ENCODE measurements around the gene GPRIN1.
"Not testable (repeated sequence)": the region's sequence is repeated elsewhere in the genome, so short reads cannot be mapped to it uniquely, and the experiment has no call there.

Gene GPRIN1

DNA sequence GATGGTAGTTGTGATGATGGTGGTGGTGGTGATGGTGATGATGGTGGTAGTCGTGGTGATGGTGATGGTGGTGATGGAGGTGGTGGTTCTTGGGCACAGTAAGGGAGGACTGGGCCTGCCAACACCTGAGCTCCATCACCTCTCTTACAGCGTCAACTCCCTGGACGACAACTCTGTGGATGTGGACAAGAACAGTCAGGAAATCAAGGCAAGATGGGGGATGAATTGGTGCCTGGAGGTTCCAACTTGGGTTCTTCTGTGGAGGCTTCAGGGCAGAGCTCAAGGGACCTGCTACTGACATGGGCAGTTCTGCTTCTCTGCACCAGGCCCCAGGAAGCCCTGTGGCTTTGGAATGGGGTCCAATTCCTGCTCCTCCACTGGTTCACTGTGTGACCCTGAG, 17.4 kb downstream of the GPRIN1 start:
- no peak for DNase-seq (ENCODE audit: low read depth in 1 of 2, low spot score in 1 of 2)

DNA sequence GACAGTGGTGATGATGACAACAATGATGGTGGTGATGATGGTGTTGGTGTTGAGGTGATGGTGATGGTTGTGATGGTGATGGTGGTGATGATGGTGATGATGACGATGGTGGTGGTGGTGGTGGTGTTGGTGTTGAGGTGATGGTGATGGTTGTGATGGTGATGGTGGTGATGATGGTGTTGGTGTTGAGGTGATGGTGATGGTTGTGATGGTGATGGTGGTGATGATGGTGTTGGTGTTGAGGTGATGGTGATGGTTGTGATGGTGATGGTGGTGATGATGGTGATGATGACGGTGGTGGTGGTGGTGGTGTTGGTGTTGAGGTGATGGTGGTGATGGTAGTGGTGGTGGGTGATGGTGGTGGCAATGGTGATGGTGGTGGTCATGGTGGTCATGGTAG, 18.3 kb downstream of the GPRIN1 start:
- H3K27me3 ChIP-seq (ENCODE audit: insufficient read depth, poor library complexity, severe bottlenecking); H3K27ac ChIP-seq (replicated peaks); H3K4me3 ChIP-seq (replicated peaks; ENCODE audit: insufficient read depth, low read length); DNase-seq (ENCODE audit: low read depth in 1 of 2, low spot score in 1 of 2): not testable (repeated sequence)

More for the DNA sequence above, 17.4 kb downstream of the GPRIN1 start:
- Histone ChIP-seq H3K4me3 (replicated peaks; ENCODE audit: insufficient read depth, low read length) (no peak overlapping the region), H3K27me3 (ENCODE audit: insufficient read depth, poor library complexity, severe bottlenecking) (peaks cover 6% of the 10 kb centered on the region), H3K27ac (replicated peaks) (no peak overlapping the region)
- TF ChIP-seq, protein P1, sequence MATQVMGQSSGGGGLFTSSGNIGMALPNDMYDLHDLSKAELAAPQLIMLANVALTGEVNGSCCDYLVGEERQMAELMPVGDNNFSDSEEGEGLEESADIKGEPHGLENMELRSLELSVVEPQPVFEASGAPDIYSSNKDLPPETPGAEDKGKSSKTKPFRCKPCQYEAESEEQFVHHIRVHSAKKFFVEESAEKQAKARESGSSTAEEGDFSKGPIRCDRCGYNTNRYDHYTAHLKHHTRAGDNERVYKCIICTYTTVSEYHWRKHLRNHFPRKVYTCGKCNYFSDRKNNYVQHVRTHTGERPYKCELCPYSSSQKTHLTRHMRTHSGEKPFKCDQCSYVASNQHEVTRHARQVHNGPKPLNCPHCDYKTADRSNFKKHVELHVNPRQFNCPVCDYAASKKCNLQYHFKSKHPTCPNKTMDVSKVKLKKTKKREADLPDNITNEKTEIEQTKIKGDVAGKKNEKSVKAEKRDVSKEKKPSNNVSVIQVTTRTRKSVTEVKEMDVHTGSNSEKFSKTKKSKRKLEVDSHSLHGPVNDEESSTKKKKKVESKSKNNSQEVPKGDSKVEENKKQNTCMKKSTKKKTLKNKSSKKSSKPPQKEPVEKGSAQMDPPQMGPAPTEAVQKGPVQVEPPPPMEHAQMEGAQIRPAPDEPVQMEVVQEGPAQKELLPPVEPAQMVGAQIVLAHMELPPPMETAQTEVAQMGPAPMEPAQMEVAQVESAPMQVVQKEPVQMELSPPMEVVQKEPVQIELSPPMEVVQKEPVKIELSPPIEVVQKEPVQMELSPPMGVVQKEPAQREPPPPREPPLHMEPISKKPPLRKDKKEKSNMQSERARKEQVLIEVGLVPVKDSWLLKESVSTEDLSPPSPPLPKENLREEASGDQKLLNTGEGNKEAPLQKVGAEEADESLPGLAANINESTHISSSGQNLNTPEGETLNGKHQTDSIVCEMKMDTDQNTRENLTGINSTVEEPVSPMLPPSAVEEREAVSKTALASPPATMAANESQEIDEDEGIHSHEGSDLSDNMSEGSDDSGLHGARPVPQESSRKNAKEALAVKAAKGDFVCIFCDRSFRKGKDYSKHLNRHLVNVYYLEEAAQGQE (IDR thresholded peaks at IDR 0.05; ENCODE audit: insufficient replicate concordance, low read depth): no peak
- TF ChIP-seq GABPA (IDR thresholded peaks at IDR 0.05; ENCODE audit: low read depth) (no peak), SPI1 (IDR thresholded peaks at IDR 0.05; ENCODE audit: borderline replicate concordance, low read depth) (no peak), POLR2AphosphoS5 (IDR thresholded peaks at IDR 0.05; ENCODE audit: low read depth) (no peak)
- TF ChIP-seq, protein P2, sequence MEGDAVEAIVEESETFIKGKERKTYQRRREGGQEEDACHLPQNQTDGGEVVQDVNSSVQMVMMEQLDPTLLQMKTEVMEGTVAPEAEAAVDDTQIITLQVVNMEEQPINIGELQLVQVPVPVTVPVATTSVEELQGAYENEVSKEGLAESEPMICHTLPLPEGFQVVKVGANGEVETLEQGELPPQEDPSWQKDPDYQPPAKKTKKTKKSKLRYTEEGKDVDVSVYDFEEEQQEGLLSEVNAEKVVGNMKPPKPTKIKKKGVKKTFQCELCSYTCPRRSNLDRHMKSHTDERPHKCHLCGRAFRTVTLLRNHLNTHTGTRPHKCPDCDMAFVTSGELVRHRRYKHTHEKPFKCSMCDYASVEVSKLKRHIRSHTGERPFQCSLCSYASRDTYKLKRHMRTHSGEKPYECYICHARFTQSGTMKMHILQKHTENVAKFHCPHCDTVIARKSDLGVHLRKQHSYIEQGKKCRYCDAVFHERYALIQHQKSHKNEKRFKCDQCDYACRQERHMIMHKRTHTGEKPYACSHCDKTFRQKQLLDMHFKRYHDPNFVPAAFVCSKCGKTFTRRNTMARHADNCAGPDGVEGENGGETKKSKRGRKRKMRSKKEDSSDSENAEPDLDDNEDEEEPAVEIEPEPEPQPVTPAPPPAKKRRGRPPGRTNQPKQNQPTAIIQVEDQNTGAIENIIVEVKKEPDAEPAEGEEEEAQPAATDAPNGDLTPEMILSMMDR (IDR thresholded peaks at IDR 0.05; ENCODE audit: insufficient read depth, low read length): no peak

DNA sequence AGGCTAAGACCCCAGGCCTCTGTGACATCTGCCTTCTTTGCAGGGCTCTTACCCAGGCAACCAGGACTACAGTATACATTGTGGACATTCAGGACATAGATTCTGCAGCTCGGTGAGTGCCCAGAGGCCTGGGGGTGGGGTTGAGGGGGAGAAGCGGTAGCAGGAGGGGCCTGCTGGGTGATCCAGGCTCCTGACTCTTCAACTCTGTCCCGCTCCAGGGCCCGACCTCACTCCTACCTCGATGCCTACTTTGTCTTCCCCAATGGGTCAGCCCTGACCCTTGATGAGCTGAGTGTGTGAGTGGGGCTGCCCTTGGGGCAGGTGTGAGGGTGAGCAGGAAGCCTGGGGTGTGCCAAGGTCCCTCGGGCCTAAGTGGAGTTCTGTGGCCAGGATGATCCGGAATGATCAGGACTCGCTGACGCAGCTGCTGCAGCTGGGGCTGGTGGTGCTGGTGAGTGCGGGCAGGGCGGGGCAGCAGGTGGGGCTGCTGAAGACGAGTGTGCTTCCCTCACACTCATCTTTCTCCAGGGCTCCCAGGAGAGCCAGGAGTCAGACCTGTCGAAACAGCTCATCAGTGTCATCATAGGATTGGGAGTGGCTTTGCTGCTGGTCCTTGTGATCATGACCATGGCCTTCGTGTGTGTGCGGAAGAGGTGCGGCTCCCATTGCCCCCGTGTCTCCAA, 19.8 kb downstream of the GPRIN1 start:
- TF ChIP-seq POLR2AphosphoS5 (IDR thresholded peaks at IDR 0.05; ENCODE audit: low read depth) (no peak), SPI1 (IDR thresholded peaks at IDR 0.05; ENCODE audit: borderline replicate concordance, low read depth) (no peak), GABPA (IDR thresholded peaks at IDR 0.05; ENCODE audit: low read depth) (no peak)
- TF ChIP-seq, protein P2 (IDR thresholded peaks at IDR 0.05; ENCODE audit: insufficient read depth, low read length): no peak
- TF ChIP-seq, protein P1 (IDR thresholded peaks at IDR 0.05; ENCODE audit: insufficient replicate concordance, low read depth): no peak
- Histone ChIP-seq H3K27me3 (ENCODE audit: insufficient read depth, poor library complexity, severe bottlenecking) (no peaks in the 10 kb centered on the region), H3K27ac (replicated peaks) (no peak overlapping the region), H3K4me3 (replicated peaks; ENCODE audit: insufficient read depth, low read length) (no peak overlapping the region)
- DNase-seq (ENCODE audit: low read depth in 1 of 2, low spot score in 1 of 2): no peak

DNA sequence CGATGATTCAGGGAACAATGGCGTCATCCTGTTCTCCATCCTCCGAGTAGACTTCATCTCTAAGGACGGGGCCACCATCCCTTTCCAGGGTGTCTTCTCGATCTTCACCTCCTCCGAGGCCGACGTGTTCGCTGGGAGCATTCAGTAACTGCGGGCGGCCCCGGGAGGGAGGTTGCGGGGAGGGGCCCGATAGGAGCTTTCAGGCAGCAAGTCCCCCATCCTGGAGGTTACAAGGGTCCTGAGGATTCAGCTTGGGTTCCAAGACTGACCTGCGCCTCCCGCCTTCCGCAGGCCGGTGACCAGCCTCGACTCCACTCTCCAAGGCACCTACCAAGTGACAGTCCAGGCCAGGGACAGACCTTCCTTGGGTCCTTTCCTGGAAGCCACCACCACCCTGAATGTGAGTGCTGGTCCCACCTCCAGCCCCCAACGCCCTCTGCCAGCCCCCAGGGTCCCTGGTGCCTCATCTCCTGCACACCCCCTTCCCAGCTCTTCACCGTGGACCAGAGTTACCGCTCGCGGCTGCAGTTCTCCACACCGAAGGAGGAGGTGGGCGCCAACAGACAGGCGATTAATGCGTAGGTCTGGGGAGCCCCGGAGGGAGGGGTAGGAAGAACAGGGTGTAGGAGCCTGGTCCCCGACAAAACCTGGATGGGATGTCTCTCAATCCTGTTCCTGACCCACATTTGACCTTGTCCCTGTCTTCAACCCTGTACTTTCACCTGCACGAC, 20.8 kb downstream of the GPRIN1 start:
- Histone ChIP-seq H3K27ac (replicated peaks) (no peak overlapping the region), H3K4me3 (replicated peaks; ENCODE audit: insufficient read depth, low read length) (no peak overlapping the region), H3K27me3 (ENCODE audit: insufficient read depth, poor library complexity, severe bottlenecking) (no peaks in the 10 kb centered on the region)
- no peak for TF ChIP-seq SPI1 (IDR thresholded peaks at IDR 0.05; ENCODE audit: borderline replicate concordance, low read depth)
- TF ChIP-seq, protein P2 (IDR thresholded peaks at IDR 0.05; ENCODE audit: insufficient read depth, low read length): no peak
- TF ChIP-seq, protein P1 (IDR thresholded peaks at IDR 0.05; ENCODE audit: insufficient replicate concordance, low read depth): no peak
- TF ChIP-seq GABPA (IDR thresholded peaks at IDR 0.05; ENCODE audit: low read depth): no peak
- TF ChIP-seq POLR2AphosphoS5 (IDR thresholded peaks at IDR 0.05; ENCODE audit: low read depth): no peak
- DNase-seq (ENCODE audit: low read depth in 1 of 2, low spot score in 1 of 2): no peak

Data from HL-60 (cell line).